Stimulated activated CD8-positive, alpha-beta memory T cell treated with anti-CD3 and anti-CD28 coated beads, Interleukin-7, amount 100 ng/mL, for 48 hours (primary cell): Measurements from ENCODE around the gene PTPRB.

Experiments
- DNase-seq, 2 donors: peaks; one replicate each; pipeline ENCODE4 v3.0.0-alpha.2; 2020; ENCODE audit warnings: low read depth in 1 of 2; ENCODE audit errors: extremely low read depth in 1 of 2

Gene PTPRB

DNA sequence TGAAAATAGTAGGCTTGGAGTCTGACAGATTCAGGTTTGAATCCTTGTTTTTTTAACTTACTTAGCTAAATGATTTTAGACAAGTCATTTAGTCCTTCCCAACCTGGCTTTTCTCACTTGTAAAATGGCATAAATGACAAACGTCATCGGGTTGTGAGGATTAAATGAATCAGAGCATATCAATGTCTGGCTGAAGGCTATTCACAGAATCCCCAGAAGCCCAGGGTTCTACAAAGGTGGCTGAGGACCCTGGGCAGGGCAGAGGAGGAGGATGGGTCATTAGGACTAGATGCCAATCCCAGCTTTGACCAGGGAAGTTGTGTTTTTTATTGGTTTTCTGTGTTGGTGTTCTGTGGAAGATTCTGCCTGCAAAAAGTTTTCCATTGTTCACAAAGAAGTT, 7.6 kb upstream of the PTPRB start:
- no peak for DNase-seq

DNA sequence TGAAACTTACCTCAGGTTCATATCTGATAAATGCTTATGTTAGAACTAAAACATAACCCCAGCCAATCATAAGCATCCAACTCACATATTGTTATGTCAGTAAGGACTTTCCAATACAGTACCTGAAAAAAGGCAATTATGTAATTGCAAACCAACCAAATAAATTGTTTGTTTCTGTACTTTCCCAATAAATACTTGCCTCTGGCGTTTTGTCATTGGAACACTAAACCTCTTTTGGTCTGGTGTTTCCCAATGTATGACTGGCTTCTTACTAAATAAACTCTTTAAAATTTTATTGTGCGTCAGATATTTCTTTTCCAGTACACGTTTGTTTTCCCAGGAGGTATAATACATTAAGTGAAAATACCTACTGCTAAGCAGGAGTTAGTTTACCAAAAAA, 6.7 kb upstream of the PTPRB start:
- no peak for DNase-seq

DNA sequence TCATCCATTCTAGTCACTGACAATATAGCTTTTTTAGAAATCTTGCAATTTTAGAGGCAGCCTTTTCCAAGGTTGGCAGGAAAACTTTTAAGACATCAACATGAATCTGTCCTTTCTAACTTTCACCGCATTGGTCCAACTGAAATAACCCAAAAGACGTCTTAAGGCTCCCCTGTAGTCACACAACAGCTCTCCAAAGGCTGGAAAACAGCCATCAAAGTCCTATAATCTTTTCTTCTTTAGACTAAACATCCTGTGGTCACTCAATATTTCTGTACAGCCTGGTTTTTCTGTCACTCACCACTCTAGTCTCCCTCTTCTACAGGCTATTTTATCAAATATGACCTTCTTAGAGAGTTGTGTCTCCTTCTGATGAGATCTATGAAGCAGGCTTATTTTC, 4.5 kb upstream of the PTPRB start:
- DNase-seq = no peak

DNA sequence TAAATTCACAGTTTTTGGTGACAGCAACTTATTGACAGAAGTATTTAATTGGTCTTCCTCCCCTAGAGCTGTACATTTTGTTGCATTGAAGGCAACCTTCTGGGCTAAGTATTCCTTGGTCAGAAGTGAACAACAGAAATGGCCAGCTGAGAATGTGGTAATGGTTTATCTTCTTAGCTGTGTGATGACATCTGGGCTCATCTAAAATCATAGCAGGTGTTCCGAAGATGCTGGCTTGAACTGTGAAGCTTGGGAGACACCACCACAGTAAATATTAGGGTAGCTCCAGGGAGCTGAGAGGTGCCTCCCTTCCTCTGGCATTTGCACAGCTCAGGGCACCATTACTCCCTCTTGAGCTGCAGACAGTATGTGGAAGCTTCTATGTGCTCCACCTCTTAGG, 3.7 kb upstream of the PTPRB start:
- no peak for DNase-seq

DNA sequence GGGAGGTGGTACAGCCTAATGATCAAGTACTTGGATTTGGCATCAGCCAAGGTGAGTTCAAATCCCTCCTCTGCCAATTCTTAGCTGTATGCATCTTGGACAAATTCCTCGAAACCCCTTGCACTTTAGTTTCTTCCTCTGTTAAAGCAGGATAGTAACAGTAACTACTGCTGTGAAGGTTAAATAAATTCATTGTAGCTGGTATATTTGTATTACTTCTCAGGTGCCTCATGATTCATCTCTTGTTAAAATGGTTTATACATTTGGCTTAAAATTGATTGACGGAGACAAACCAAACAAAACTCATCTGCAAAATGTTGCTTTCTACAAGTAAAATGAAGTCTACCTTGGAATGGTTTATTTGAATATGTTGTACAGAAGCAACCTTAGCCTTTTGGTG, 2.3 kb upstream of the PTPRB start:
- no peak for DNase-seq

DNA sequence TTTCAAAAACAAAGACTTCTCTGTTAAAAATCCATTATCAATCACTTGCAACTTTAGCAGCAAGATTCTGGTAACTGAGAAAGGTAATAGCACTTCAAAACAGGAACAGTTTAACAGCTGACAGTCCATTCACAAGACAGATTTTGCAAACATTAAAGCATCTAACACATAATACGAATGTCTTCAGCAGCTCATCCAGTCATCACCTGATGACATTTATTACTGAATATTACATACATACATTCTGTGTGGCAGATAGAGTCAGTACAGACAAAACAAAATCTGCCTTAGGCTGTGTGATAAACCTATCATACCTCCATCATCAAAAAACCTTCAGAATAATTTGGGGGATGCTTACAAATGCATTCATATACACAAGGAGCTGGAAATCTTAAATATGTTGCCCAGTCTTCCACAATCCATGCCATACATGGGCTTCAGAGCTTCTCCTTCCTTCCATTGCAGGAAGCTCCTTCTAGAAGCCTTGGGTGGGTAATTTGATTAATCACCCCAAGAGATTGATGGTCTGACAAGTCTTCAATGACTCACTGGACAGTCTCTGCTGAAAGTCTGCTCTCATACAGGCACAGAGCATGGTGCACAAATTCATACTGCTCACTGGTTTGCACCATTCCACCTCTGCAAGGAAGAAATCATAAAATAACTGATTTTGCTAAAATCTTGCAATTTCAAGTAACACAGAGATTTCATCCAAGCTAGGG, 1.6 kb upstream of the PTPRB start:
- no peak for DNase-seq

DNA sequence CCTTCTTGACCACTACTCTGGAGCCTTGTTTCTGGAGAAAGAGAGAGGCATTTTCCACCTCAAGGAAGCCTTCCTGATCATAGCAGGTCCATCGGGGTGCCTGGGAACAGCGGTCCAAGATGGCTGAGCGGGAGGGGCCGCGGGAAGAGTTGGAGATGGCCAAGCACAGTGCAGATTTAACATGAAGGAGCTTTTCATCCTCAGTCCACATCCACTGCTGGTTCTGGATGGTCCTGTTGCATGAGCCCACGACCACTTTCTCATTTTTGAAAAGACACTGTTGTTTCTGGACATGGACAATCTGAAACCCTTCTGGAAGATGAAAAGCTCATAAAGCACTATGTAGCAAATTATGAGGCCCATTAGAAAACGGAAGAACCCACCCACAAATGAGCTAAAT, 1.5 kb downstream of the PTPRB start:
- no peak for DNase-seq

DNA sequence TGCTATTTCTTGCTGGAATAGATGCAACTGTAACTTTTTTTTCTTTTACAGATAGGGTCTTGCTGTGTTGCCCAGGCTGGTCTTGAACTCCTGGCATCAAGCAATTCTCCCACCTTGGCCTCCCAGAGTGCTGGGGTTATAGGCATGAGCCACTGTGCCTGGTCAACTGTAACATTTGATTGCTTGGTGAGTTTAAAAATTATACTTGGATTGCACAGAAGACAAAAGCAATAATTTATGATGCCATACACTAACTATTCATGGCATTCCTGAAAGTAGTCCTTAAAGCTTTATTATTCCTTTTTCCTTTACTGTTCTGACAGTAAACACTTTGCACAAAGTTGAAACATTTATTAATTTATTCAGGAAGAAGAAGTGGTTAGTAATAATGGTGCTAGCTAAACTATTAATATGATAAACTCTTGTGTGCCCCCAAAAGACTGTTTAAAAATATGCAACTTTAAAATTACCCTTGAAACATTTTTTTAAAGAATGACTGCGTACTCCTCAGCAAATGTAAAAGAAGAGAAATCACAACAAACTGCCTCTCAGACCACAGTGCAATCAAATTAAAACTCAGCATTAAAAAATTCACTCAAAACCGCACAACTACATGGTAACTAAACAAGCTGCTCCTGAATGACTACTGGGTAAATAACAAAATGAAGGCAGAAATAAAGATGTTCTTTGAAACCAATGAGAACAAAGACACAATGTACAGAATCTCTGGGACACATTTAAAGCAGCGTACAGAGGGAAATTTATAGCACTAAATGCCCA, 8.3 kb downstream of the PTPRB start:
- no peak for DNase-seq

DNA sequence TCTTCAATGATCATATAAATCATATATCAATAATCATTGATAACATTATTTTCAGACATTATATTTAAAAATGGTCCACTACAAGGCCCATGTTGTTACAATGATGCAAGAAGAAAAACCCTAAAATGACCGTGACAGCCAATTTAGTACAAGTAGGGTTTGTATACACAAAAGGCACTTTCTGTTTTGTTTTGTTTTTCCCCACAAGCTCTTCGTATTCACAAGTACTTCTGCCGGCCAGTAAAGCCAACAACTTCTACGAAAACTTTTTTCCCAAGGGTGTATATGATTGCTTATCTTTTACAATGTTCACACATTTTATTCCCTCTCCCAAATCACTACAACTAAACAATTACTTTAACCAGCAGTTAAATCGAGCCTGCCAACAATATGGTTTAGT, 9.6 kb downstream of the PTPRB start:
- no peak for DNase-seq

DNA sequence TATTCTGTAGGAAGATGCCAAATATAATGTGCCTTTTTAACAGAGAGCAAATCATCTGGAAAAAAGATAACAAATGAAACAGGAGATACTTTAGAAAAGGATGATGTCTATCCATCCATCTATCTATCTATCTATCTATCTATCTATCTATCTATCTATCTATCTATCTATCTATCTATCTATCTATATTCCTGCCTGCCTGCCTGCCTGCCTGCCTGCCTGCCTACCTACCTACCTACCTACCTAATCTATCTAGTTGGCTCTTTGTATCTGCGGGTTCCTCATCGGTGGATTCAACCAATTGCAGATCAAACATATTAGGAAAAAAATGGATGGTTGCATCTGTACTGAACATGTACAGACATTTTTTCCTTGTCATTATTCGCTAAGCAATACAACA, 11.0 kb downstream of the PTPRB start:
- no peak for DNase-seq

DNA sequence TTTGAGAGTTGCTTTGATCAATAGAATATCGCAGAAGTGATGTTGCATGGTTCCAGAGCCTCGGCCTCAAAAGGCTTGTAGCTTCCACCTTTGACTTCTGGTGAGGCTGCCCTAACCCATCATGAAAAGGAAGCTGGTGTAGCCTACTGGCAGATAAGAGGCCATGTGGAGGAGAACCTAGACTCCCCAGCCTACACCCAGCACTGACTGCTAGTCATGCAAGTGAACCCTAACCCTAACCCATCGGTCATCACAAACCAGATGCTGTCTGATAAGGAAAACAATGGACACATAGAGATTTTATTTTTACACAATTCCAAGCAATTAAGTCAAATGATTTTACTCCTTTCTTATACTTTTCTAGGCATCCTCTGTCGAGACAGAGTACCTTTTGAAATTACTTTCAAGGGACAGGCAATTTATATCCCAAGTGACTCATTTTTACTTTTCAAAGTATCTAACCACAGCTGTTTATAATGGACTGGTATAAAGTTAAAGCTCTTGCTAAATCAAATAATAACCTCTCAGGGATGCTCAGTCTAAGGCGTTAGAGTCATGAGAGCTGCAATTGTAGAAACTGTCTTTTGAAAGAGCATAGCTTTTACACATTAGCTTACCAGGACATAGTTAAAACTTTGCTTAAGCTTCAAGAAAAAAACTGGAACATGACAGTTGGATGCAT, 17.6 kb downstream of the PTPRB start:
- no peak for DNase-seq

DNA sequence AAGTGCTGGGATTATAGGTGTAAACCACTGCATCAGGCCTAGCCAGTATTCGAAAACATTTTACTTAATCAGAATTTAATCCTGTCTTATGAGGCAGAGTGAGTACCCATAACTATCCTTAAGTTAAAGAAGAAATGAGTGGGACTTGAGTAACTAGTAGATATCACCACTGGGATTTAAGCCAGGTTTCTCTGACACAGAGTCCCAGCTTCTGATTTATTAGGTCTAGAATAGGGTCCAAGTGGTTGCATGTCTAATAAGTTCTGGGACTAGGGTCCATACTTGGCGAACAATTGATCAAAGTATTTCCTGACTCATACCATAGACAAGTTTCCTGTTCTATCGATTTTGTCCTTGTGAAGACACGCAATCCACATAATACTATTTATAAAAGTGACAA, 18.9 kb downstream of the PTPRB start:
- no peak for DNase-seq

DNA sequence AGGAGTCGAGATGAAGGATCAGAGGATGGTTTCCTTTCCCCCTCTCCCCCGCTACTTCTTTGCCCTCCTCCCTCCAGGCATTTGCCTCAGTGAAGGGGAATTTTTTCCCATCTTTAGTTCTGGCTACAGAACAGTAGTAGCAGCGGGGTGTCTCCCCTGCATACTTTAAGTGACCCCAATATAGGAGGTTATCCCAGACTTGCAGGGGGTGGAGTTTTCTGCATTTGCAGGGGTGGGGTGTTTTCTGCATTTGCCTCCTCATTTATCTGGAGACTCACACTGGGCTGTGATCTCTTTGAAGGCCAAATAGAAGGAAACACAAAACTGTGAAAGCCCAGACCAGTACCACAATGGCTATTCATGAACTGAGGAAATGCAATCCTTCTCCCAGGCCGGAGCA, 19.8 kb downstream of the PTPRB start:
- DNase-seq = no peak

DNA sequence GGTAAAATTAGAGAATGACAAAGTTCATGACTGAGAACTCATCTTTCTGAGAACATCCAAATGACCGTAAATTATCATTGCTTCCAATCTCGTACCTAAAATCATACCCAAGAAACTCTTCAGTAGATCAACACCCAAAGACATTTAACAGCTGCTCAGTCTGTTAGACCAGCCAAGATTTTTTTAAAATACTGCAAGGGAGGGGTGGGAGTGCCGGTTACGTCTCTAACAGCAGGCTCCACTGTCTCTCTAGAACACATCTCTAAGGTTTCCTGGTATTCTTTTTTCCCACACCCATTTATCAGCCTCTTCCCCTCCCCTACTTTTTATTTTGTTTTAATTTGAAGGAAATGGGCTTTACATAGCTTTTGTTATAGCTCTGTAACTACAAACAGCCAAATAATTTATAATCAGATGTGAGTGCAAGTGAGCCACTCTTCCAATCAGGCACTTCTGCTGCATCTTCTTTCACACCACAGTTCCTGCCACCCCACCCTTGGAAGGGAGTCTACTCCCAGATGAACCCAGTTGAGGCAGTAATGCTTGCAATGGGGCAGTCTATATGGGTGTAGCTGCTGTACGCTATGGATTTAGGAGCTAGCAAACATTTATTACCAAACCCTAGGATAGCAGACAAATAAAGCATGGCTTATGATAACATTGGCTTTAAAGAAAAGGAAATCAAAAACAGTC, 21.9 kb downstream of the PTPRB start:
- no peak for DNase-seq

DNA sequence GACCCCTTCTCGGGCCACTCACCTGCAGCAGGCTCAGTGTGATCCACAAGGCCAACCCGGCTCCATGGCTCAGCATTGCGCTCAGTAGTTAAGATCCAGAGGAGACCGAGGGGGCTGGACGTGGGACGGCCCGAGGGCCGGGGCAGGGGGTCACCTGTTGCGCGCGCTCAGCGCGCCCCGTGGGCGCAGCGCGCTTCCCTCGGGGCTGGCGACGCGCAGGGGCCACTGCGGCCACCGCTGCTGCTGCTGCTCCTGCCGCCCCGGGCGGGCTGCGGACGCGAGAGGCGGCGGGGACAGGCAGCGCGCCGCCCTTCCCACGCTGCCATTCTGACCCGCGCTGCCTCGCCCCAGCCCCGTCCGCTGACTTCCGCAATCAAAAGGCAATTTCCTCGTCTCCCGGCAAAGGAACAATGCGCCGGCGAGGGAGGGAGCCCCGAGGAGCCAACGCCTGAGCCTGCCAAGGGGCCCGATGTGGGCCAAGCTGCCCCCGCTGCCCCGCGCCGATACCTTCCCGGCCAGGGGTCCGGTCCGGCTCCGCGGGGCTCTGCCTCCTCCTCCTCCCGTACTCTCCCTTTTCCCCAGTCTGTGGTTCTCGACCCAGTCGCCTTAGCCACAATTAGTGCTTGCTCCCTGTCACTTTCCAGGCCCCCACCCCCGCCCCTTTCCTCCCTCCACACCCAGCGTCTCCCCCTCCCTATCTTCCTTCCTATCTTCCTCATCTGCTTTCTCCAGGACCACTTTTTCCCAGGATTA, 27.3 kb downstream of the PTPRB start:
- DNase-seq = no peak

DNA sequence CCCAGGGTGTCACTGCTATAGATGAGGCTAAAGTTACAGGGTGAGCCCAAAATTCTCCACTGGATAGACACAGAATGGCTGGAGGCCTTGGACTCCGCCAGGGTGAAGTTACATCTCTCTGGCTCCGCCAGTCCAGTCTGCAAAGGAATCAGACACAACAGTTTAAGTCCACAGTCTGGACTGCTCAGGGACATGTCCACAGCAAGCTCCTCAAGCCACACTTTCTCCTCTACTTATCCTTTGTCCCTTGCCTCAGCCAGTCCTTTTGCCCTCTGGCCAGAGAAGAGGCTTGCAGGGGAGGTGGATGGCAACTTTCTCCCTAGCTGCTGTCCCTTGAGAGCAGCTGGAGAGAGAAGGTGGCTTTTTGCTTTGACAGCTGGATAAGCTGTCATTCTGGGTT, 28.0 kb downstream of the PTPRB start:
- DNase-seq = no peak

DNA sequence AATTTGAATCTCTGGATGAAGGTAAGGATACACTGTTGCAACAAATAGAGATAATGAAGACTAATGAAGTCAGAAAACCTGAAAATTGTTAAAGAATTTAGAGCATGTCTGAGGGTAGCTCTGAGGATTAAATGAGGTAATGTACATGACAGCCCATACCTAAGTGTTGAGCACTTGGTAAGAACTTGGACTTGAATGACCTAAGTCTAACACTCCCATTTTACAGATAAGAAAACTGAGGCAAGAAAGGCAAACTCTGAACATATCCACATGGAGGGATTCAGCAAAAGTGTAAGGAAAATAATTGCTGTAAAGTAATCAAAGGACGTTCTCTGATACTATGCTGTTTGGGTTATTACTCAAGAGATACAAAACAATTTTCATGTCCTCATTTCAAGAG, 29.0 kb downstream of the PTPRB start:
- DNase-seq = no peak

DNA sequence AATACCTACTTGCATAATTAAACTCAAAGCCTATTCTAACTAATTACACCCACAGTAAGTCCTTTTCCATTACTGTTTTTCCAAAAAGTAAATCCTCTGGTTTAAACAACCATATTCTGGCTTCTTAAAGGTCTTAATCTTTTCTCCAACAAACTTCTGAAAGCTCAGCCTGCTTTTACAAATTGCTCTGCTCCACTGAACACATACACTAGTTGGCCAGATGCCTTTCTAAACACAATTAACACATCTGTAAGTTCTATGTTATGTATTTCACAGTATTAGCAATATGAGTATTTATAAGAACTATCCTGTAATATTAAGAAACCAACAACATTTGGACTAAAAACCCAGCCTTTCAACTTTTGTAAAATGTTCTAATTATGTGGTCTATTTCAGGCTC, 30.1 kb downstream of the PTPRB start:
- no peak for DNase-seq

DNA sequence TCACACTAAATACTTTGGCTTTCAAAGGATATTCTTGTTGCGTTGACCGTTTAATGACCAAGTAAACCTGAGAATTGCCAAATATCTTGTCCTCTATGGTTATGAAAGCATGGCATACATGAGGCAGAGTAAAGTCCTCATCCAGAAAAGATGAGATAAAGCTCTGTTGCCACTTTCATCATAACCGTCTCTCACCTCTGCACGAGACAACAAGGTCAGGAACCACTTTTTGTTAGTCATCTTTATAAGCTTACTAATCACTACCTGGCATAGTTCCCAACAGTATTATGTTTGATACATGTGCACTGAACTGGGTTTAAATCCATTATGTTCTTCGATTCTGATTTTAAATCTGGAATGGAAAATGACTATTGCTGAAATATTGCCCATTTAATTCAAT, 31.3 kb downstream of the PTPRB start:
- no peak for DNase-seq

DNA sequence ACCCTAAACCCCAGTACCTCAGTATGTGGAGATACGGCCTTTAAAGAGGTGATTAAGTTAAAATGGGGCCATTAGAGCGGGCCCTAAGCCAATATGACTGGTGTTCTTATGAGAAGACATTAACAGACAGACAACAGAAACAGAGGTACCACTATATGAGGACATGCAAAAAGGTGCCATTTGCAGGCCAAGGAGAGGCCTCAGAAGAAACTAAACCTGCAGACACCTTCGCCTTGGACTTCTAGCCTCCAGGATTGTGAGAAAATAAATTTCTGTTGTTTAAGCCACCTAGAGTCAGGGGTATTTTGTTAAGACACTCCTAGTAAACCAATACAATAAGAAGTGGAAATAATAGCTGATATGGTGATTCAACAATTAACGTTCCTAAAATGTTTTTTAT, 32.6 kb downstream of the PTPRB start:
- no peak for DNase-seq

DNA sequence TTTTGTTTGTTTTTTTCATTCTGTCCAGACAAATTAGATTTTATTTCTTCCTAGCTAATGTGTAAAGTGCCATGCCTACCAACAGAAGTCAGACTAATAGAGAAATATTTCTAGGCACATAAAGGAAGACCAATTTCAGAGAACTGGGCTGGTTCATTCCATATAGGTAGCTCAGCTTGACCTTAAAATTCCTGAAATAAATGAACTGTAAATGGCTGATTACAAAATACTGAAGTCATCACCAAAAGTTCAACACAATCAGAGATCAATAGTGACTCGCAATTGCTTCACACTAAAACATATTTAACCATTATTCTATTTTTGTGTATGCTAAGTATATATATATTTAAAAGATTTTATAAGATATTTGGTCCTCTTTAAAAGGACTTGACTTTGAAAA, 34.2 kb downstream of the PTPRB start:
- DNase-seq = no peak
